ENCODE measurements around the gene TMIGD1. TPM values are rescaled to one million over a fixed set of nuclear protein-coding genes. Genes with fewer than 3 reads are reported as not detected.

Gene TMIGD1
- total and polyA plus RNA-seq, 2 of the 13 experiments (the other 11 are each of a cell fraction or from before 2014, with no cell fraction given) = not detected

- TF ChIP-seq RBFOX2 (IDR thresholded peaks at IDR 0.05; ENCODE audit: low read depth, low read length) = no peak
- no peak for TF ChIP-seq ZBTB3 (CRISPR knock-in tag; IDR thresholded peaks at IDR 0.05; ENCODE audit: borderline replicate concordance, low read depth)
- TF ChIP-seq TAF1 (CRISPR knock-in tag; IDR thresholded peaks at IDR 0.05) = no peak
- no peak for TF ChIP-seq TIGD3 (CRISPR knock-in tag; IDR thresholded peaks at IDR 0.05; ENCODE audit: borderline replicate concordance)
- TF ChIP-seq CCAR2 (optimal IDR thresholded peaks at IDR 0.05; ENCODE audit: low read depth, low read length) = no peak
- TF ChIP-seq SOX6 (IDR thresholded peaks at IDR 0.05) = no peak
- TF ChIP-seq SOX6 (CRISPR knock-in tag; IDR thresholded peaks at IDR 0.05) = 0 out of 2 replicates have a peak, but pooled peaks have one; percentile 47
- no peak for TF ChIP-seq ZNF672 (CRISPR knock-in tag; IDR thresholded peaks at IDR 0.05)
- TF ChIP-seq SMAD9 (CRISPR knock-in tag; IDR thresholded peaks at IDR 0.05) = no peak
- TF ChIP-seq PPARG (CRISPR knock-in tag; conservative IDR thresholded peaks at IDR 0.05) = peak; percentile 84
Measured at GRCh38 chr17:30336369-30337171, 2.7 kb upstream of the TMIGD1 start (continued).

- no peak for FAIRE-seq
- Histone ChIP-seq H3K9ac (ENCODE audit: insufficient read depth, low read depth, low read length) (no peak overlapping the region), H3K27me3 (ENCODE audit: control insufficient read depth in 1 of 2, insufficient read depth in 2 of 2, low read length in 2 of 2) (no peaks in the 10 kb centered on the region), H3K4me3 (replicated peaks in 1 of 3; ENCODE audit: insufficient read depth in 1 of 3, low read depth in 2 of 3, low read length in 3 of 3) (no peak overlapping the region), H3K27ac (ENCODE audit: extremely low read length, insufficient read depth, low read length) (no peak overlapping the region), H3K79me2 (ENCODE audit: insufficient read depth, low read length) (no peaks in the 10 kb centered on the region), H3K9me3 (ENCODE audit: low read length) (no peaks in the 10 kb centered on the region), H4K20me1 (ENCODE audit: insufficient read depth, low read length) (no peaks in the 10 kb centered on the region), H2AFZ (ENCODE audit: low read length) (no peak overlapping the region), H3K4me1 (ENCODE audit: insufficient read depth, low read length) (peaks cover 68% of the 10 kb centered on the region), H3K4me2 (ENCODE audit: low read depth, low read length) (no peak overlapping the region), H3K36me3 (replicated peaks in 1 of 2; ENCODE audit: control insufficient read depth in 1 of 2, insufficient read depth in 2 of 2, low read length in 2 of 2) (no peaks in the 10 kb centered on the region)
- in situ Hi-C loops (cut with HindIII; ENCODE audit: extremely low pct_ligation_motif_present, low pct_unique_long_range_greater_than_20kb) = loop anchor here (5.0 kb wide), 1 partner anchor 207 kb away; no protein-coding TSS in a partner anchor
- no peak for ATAC-seq
- POLR2A ChIA-PET = interaction anchor here (1.0 to 4.3 kb wide), 4 partner anchors 11 to 43 kb away, joined by 3 to 22 read pairs (median 4); partner anchors contain the start of gene BLMH
- TF ChIP-seq ZNF770 (CRISPR knock-in tag; IDR thresholded peaks at IDR 0.05) (0 out of 2 replicates have a peak, but pooled peaks have one; percentile 10), SALL2 (CRISPR knock-in tag; IDR thresholded peaks at IDR 0.05) (no peak)
- no TSS peak for BruUV-seq (replicated peaks)
- CTCF ChIA-PET (ENCODE audit: low intra/inter-chr PET ratio, low total read pairs) = no interaction called here
- no peak for DNase-seq (ENCODE audit: low spot score)
- WGBS (ENCODE audit: low lambda C conversion rate) = 83% methylated on average over 4 of the region's 4 CpGs
- intact Hi-C loops (cut with micrococcal nuclease; ENCODE audit: unreplicated experiment) = no loop called here
Measured at GRCh38 chr17:30334421-30334820, 564 bp upstream of the TMIGD1 start.
